Endodermal cell (in vitro differentiated cells): ENCODE results near the gene PCMTD2. TPM values are rescaled to one million over a fixed set of nuclear protein-coding genes. Genes with fewer than 3 reads are reported as not detected.

Source experiments
- DNase-seq: peaks from one replicate; pipeline ENCODE4 v3.0.0-alpha.2; 2017
- H3K27ac ChIP-seq: 2 replicates; pipeline ENCODE4 v1.5.1; 2013; ENCODE audit warnings: mild to moderate bottlenecking, low read depth, low read length, moderate library complexity
- H3K27me3 ChIP-seq: 2 replicates; pipeline ENCODE4 v1.6.1; 2013; ENCODE audit warnings: mild to moderate bottlenecking, low read length, moderate library complexity; ENCODE audit not compliant: insufficient read depth, control insufficient read depth, poor library complexity, severe bottlenecking
- H3K36me3 ChIP-seq: 2 replicates; pipeline ENCODE4 v1.7.0; 2013; ENCODE audit warnings: mild to moderate bottlenecking, low read length, moderate library complexity; ENCODE audit not compliant: control insufficient read depth, insufficient read depth
- H3K4me1 ChIP-seq: one replicate; pipeline ENCODE4 v1.7.0; 2013; ENCODE audit warnings: low read length; ENCODE audit not compliant: control insufficient read depth, insufficient read depth
- H3K4me3 ChIP-seq: 2 replicates; pipeline ENCODE4 v1.5.1; 2013; ENCODE audit warnings: mild to moderate bottlenecking, low read length, moderate library complexity
- H3K9ac ChIP-seq: 2 replicates; pipeline ENCODE4 v1.6.1; 2013; ENCODE audit warnings: mild to moderate bottlenecking, low read length, moderate library complexity; ENCODE audit not compliant: poor library complexity, severe bottlenecking; ENCODE audit errors: extremely low read depth
- H3K9me3 ChIP-seq: 2 replicates; pipeline ENCODE4 v1.6.1; 2013; ENCODE audit warnings: mild to moderate bottlenecking, low read length, moderate library complexity; ENCODE audit not compliant: control insufficient read depth
- H3K27ac Mint-ChIP-seq: 2 replicates; pipeline ENCODE4 v1.8.0; 2020; ENCODE audit warnings: mixed read lengths
- H3K27me3 Mint-ChIP-seq: 2 replicates; pipeline ENCODE4 v1.8.0; 2021; ENCODE audit warnings: mild to moderate bottlenecking, mixed read lengths; ENCODE audit not compliant: insufficient read depth
- H3K36me3 Mint-ChIP-seq: 2 replicates; pipeline ENCODE4 v1.8.0; 2020; ENCODE audit warnings: low read depth, mixed read lengths
- H3K4me1 Mint-ChIP-seq: 2 replicates; pipeline ENCODE4 v1.8.0; 2020; ENCODE audit warnings: mixed read lengths
- H3K4me3 Mint-ChIP-seq: 2 replicates; pipeline ENCODE4 v1.8.0; 2020; ENCODE audit warnings: mild to moderate bottlenecking, moderate library complexity, mixed read lengths
- H3K9me3 Mint-ChIP-seq: 2 replicates; pipeline ENCODE4 v1.8.0; 2020; ENCODE audit warnings: mild to moderate bottlenecking, mixed read lengths
- CTCF ChIP-seq: fragments of 200-600 bp; sonication (generic); conservative IDR thresholded peaks from 2 replicates; pipeline ENCODE4 v1.5.0; 2021; ENCODE audit warnings: antibody characterized with exemption, mild to moderate bottlenecking
- WGBS, 2 experiments: methylation state at CpG; one replicate each; pipeline versions ENCODE4 v1.1.5 to v1.1.7; 2013; ENCODE audit warnings: missing lambda C conversion rate in 2 of 2, mixed read lengths in 1 of 2; ENCODE audit not compliant: insufficient coverage in 1 of 2, insufficient read length in 1 of 2; 5-methylcytosine and 5-hydroxymethylcytosine counted together
- total RNA-seq, 2 donors: library from RNA; stranded (reverse); fragmentation: NEBNext Ultra II Directional in 1 of 2; extraction: Animal tissue kit (Norgen Biotek cat#: 25700) in 1 of 2; gene quantifications; 2 replicates in 1 of 2; 3 replicates in 1 of 2; pipeline ENCODE4 v1.2.1, GENCODE V29; 2021

Gene PCMTD2
- total RNA-seq, 2 donors from 2014 or later, result 145 to 158 TPM

- H3K36me3 ChIP-seq, result no peaks in the 10 kb centered on the region
- H3K27me3 ChIP-seq, result no peaks in the 10 kb centered on the region
- H3K27me3 Mint-ChIP-seq, result no peaks in the 10 kb centered on the region
- H3K4me3 Mint-ChIP-seq, result no peak overlapping the region
- H3K9ac ChIP-seq, result no peak overlapping the region
- H3K4me1 ChIP-seq, result no peaks in the 10 kb centered on the region
- peaks cover 20% of the 10 kb centered on the region for H3K36me3 Mint-ChIP-seq
- WGBS, 2 experiments, result 87 to 94% methylated on average over 6 to 23 of the region's 27 CpGs
- H3K9me3 Mint-ChIP-seq, result peaks cover 18% of the 10 kb centered on the region
- H3K9me3 ChIP-seq, result no peaks in the 10 kb centered on the region
- no peak for TF ChIP-seq CTCF
- H3K4me3 ChIP-seq, result no peak overlapping the region
- no peaks in the 10 kb centered on the region for H3K4me1 Mint-ChIP-seq
- no peak for DNase-seq
- H3K27ac ChIP-seq, result no peak overlapping the region
- H3K27ac Mint-ChIP-seq, result no peak overlapping the region
These were observed 19.1 kb upstream of the PCMTD2 start for GRCh38 chr20:64236137-64237088.

GRCh38 chr20:64237316-64237715 is 18.2 kb upstream of the PCMTD2 start:
- Histone ChIP-seq H3K36me3 (no peaks in the 10 kb centered on the region), H3K9me3 (no peaks in the 10 kb centered on the region), H3K27me3 (no peaks in the 10 kb centered on the region), H3K4me3 (no peak overlapping the region), H3K9ac (no peak overlapping the region), H3K27ac (no peak overlapping the region), H3K4me1 (no peaks in the 10 kb centered on the region)
- no peak for TF ChIP-seq CTCF
- WGBS, 2 experiments, result 90 to 94% methylated on average over 8 to 17 of the region's 17 CpGs
- Mint-ChIP-seq H3K4me1 (no peaks in the 10 kb centered on the region), H3K27me3 (no peaks in the 10 kb centered on the region), H3K4me3 (no peak overlapping the region), H3K9me3 (peaks cover 18% of the 10 kb centered on the region), H3K36me3 (peaks cover 20% of the 10 kb centered on the region), H3K27ac (no peak overlapping the region)
- DNase-seq, result no peak

- H3K27ac Mint-ChIP-seq, result no peak overlapping the region
- no peaks in the 10 kb centered on the region for H3K27me3 Mint-ChIP-seq
These were observed 17.3 kb upstream of the PCMTD2 start for GRCh38 chr20:64238115-64238825.

More at GRCh38 chr20:64238115-64238825, 17.3 kb upstream of the PCMTD2 start:
- DNase-seq, result no peak
- Histone ChIP-seq H3K27me3 (no peaks in the 10 kb centered on the region), H3K27ac (no peak overlapping the region), H3K4me3 (no peak overlapping the region), H3K36me3 (no peaks in the 10 kb centered on the region), H3K4me1 (no peaks in the 10 kb centered on the region), H3K9ac (no peak overlapping the region), H3K9me3 (no peaks in the 10 kb centered on the region)
- Mint-ChIP-seq H3K4me3 (no peak overlapping the region), H3K4me1 (no peaks in the 10 kb centered on the region), H3K36me3 (peaks cover 20% of the 10 kb centered on the region), H3K9me3 (peaks cover 18% of the 10 kb centered on the region)
- WGBS, 2 experiments, result 92% methylated on average over 11 of the region's 11 CpGs
- TF ChIP-seq CTCF, result no peak
